ENCODE data around the gene HEATR5A. TPM values are rescaled to one million over a fixed set of nuclear protein-coding genes. Genes with fewer than 3 reads are reported as not detected.

The HEATR5A gene
- total RNA-seq, 3 donors from 2014 or later (not counting 1 experiment from before 2014, with no cell fraction given), result 12.1 to 23.9 (median 15.1) TPM

DNA sequence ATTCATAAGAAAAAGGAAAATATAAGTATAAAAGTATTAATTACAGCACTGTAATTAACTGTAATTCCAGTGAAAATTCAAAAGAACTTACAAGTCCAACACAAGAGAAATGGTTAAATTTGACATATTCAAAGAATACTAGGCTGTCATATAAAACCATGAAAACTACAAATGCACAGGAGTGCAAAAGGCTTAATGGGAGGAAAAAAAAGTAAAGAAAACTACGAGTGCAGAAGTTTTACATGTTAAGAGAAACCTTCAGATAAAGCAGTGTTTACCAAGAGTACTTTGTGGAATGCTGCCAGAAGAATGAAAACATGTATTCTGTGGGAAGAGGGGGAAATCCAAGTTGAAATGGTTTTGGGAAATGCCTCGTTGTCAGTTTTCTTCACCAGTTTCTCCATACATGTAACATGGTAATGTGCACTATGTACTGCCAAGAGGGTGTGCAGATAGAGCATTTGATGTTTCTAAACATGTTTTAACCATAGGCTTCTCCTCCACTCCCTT is 9.1 kb downstream of the HEATR5A start:
- ATAC-seq, result no peak

DNA sequence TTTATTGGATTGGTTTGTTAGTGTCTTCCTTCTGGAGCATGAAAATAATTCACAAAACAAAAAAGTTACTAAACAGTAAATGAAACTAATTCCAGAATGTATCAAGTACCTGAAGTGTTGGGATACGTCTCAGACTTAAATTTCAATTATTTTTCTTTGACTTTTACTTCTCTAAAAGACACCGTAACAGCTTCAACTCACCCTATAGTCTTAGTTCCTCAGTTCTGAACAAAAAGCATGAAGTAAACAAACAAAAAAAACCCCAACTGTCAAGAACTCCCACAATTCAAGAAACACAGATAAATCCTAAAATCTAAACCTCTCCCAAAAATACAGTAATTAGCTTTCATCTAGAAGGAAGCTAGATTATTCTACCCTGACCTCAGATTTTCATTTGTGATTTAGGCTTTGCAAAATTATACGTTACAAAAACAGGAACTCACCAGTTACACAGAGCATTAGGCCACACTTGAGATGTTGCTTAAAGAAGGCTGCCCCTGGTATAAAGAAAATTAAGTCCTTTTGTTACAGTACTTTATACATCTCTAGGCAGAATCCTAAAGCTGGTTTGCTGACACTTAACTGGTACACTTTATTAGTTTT is 10.2 kb downstream of the HEATR5A start:
- H3K9me3 ChIP-seq (ENCODE audit: control insufficient read depth, insufficient read depth, low read length), result no peaks in the 10 kb centered on the region
- TF ChIP-seq, protein P1, sequence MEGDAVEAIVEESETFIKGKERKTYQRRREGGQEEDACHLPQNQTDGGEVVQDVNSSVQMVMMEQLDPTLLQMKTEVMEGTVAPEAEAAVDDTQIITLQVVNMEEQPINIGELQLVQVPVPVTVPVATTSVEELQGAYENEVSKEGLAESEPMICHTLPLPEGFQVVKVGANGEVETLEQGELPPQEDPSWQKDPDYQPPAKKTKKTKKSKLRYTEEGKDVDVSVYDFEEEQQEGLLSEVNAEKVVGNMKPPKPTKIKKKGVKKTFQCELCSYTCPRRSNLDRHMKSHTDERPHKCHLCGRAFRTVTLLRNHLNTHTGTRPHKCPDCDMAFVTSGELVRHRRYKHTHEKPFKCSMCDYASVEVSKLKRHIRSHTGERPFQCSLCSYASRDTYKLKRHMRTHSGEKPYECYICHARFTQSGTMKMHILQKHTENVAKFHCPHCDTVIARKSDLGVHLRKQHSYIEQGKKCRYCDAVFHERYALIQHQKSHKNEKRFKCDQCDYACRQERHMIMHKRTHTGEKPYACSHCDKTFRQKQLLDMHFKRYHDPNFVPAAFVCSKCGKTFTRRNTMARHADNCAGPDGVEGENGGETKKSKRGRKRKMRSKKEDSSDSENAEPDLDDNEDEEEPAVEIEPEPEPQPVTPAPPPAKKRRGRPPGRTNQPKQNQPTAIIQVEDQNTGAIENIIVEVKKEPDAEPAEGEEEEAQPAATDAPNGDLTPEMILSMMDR (IDR thresholded peaks at IDR 0.05), result no peak
- DNase-seq, result no peak
- H3K9me3 Mint-ChIP-seq, result no peaks in the 10 kb centered on the region
- H3K4me3 ChIP-seq (ENCODE audit: low read length), result no peak overlapping the region
- H3K4me1 ChIP-seq (ENCODE audit: control insufficient read depth, insufficient read depth, low read length), result no peaks in the 10 kb centered on the region
- peaks cover 7 to 14% of the 10 kb centered on the region in 2 donors for H3K4me1 Mint-ChIP-seq
- no peaks in the 10 kb centered on the region for H3K27me3 Mint-ChIP-seq (ENCODE audit: low read depth in 2 of 2)
- intact Hi-C loops (cut with micrococcal nuclease), result no loop called here
- H3K4me3 Mint-ChIP-seq, result no peak overlapping the region
- H3K27me3 ChIP-seq (ENCODE audit: control insufficient read depth, insufficient read depth, low read length), result no peaks in the 10 kb centered on the region
- 42% methylated on average over 2 of the region's 3 CpGs for WGBS (ENCODE audit: insufficient coverage)
- peak overlapping the region; percentile 48 for H3K27ac ChIP-seq (ENCODE audit: low read length)
- peak overlapping the region in 1 of 2 donors; percentile 48 for H3K27ac Mint-ChIP-seq
- no peaks in the 10 kb centered on the region for H3K36me3 Mint-ChIP-seq
- peak in 1 of 3 donors; percentile 41 for ATAC-seq
- no peaks in the 10 kb centered on the region for H3K36me3 ChIP-seq (ENCODE audit: control insufficient read depth, insufficient read depth, low read length)

More for the DNA sequence above, 9.1 kb downstream of the HEATR5A start:
- TF ChIP-seq, protein P1 (IDR thresholded peaks at IDR 0.05), result no peak
- intact Hi-C loops (cut with micrococcal nuclease), result no loop called here
- Histone ChIP-seq H3K4me1 (ENCODE audit: control insufficient read depth, insufficient read depth, low read length) (no peaks in the 10 kb centered on the region), H3K27ac (ENCODE audit: low read length) (no peak overlapping the region), H3K27me3 (ENCODE audit: control insufficient read depth, insufficient read depth, low read length) (no peaks in the 10 kb centered on the region), H3K9me3 (ENCODE audit: control insufficient read depth, insufficient read depth, low read length) (no peaks in the 10 kb centered on the region), H3K36me3 (ENCODE audit: control insufficient read depth, insufficient read depth, low read length) (no peaks in the 10 kb centered on the region), H3K4me3 (ENCODE audit: low read length) (no peak overlapping the region)
- no peak overlapping the region for H3K27ac Mint-ChIP-seq
- 75% methylated on average over 1 of the region's 2 CpGs for WGBS (ENCODE audit: insufficient coverage)
- no peaks in the 10 kb centered on the region for H3K27me3 Mint-ChIP-seq (ENCODE audit: low read depth in 2 of 2)
- H3K36me3 Mint-ChIP-seq, result no peaks in the 10 kb centered on the region
- H3K9me3 Mint-ChIP-seq, result no peaks in the 10 kb centered on the region
- H3K4me3 Mint-ChIP-seq, result no peak overlapping the region
- no peak for DNase-seq
- peaks cover 7 to 14% of the 10 kb centered on the region in 2 donors for H3K4me1 Mint-ChIP-seq

DNA sequence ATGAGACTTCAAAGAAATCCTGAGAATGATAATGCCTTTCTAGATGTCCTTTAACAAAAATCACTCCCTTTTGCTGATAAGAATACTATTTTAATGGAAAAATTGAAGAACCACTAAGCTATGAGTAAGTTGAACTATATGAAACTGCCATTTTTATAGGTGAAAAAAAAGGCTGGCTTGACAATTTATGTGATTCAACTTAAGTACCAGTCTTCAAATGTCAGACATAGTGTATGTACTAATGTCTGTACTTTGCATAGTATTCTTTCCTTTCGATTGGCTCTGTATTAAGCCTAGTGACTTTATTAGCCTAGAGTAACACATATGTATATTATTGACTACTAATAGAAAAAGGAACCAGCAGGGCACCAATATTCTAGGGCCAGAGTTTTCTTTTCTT is 11.9 kb downstream of the HEATR5A start:
- Histone ChIP-seq H3K9me3 (ENCODE audit: control insufficient read depth, insufficient read depth, low read length) (no peaks in the 10 kb centered on the region), H3K4me3 (ENCODE audit: low read length) (no peak overlapping the region), H3K27me3 (ENCODE audit: control insufficient read depth, insufficient read depth, low read length) (no peaks in the 10 kb centered on the region), H3K4me1 (ENCODE audit: control insufficient read depth, insufficient read depth, low read length) (no peaks in the 10 kb centered on the region), H3K36me3 (ENCODE audit: control insufficient read depth, insufficient read depth, low read length) (no peaks in the 10 kb centered on the region), H3K27ac (ENCODE audit: low read length) (no peak overlapping the region)
- ATAC-seq (no peak), DNase-seq (no peak)
- no peak overlapping the region for H3K27ac Mint-ChIP-seq
- intact Hi-C loops (cut with micrococcal nuclease), result no loop called here
- TF ChIP-seq, protein P1 (IDR thresholded peaks at IDR 0.05), result no peak
- no peaks in the 10 kb centered on the region for H3K36me3 Mint-ChIP-seq
- H3K27me3 Mint-ChIP-seq (ENCODE audit: low read depth in 2 of 2), result no peaks in the 10 kb centered on the region
- peaks cover 0 to 9% of the 10 kb centered on the region in 2 donors for H3K4me1 Mint-ChIP-seq
- WGBS (ENCODE audit: insufficient coverage), result no CpG with 5 or more reads among the region's 1 CpG
- no peaks in the 10 kb centered on the region for H3K9me3 Mint-ChIP-seq
- no peak overlapping the region for H3K4me3 Mint-ChIP-seq
